HepG2 (cell line): ENCODE results near the gene THOC5. TPM values are rescaled to one million over a fixed set of nuclear protein-coding genes. Genes with fewer than 3 reads are reported as not detected.
A peak's percentile ranks its signal among the peaks of the same experiment; 100 is the strongest.

Source experiments
- ARNT2 ChIP-seq: sonication (generic); formaldehyde crosslinking; IDR thresholded peaks from 2 replicates; pipeline ENCODE4 v1.8.0; 2022; ENCODE audit warnings: mild to moderate bottlenecking, low read depth, missing genetic modification reagents, moderate library complexity
- CBX5 ChIP-seq: sonication (generic); formaldehyde crosslinking; IDR thresholded peaks from 2 replicates; pipeline ENCODE4 v1.4.0; 2020; ENCODE audit warnings: missing genetic modification reagents, borderline replicate concordance
- CREM ChIP-seq, 2 experiments: sonication (generic) in 1 of 2; formaldehyde crosslinking in 1 of 2; IDR thresholded peaks; 2 replicates each; pipeline versions ENCODE4 v1.4.0 to v1.6.1; 2016 to 2020; ENCODE audit warnings: antibody characterized with exemption in 1 of 2, mild to moderate bottlenecking in 1 of 2, missing genetic modification reagents in 1 of 2
- EEA1 ChIP-seq: sonication (generic); formaldehyde crosslinking; IDR thresholded peaks from 2 replicates; pipeline ENCODE4 v1.5.1; 2020; ENCODE audit warnings: mild to moderate bottlenecking, missing genetic modification reagents, borderline replicate concordance
- KAT2B ChIP-seq: fragments of 150-350 bp; IDR thresholded peaks from 2 replicates; pipeline ENCODE4 v1.6.1; 2014; ENCODE audit warnings: low read depth, low read length, borderline replicate concordance
- KLF12 ChIP-seq: sonication (generic); formaldehyde crosslinking; IDR thresholded peaks from 2 replicates; pipeline ENCODE4 v1.4.0; 2020; ENCODE audit warnings: missing genetic modification reagents, borderline replicate concordance
- NR2F2 ChIP-seq: IDR thresholded peaks from 2 replicates; pipeline ENCODE4 v1.6.1; 2012; ENCODE audit warnings: low read depth, inconsistent platforms, borderline replicate concordance
- RORA ChIP-seq: sonication (generic); formaldehyde crosslinking; IDR thresholded peaks from 2 replicates; pipeline ENCODE4 v1.5.0; 2020; ENCODE audit warnings: mild to moderate bottlenecking, missing genetic modification reagents, moderate library complexity
- SMC3 ChIP-seq: IDR thresholded peaks from 2 replicates; pipeline ENCODE4 v1.6.1; 2011; ENCODE audit warnings: low read length, improper control_type of control experiment
- TP53 ChIP-seq: sonication (generic); formaldehyde crosslinking; conservative IDR thresholded peaks from 2 replicates; pipeline ENCODE4 v1.4.0; 2020; ENCODE audit warnings: missing genetic modification reagents
- XRCC5 ChIP-seq: fragments of 200-400 bp; formaldehyde crosslinking; optimal IDR thresholded peaks from 2 replicates; pipeline ENCODE3; 2017; ENCODE audit warnings: mild to moderate bottlenecking, low read length
- ZNF121 ChIP-seq: sonication (generic); formaldehyde crosslinking; IDR thresholded peaks from 2 replicates; pipeline ENCODE4 v1.5.0; 2020; ENCODE audit warnings: mild to moderate bottlenecking, missing genetic modification reagents
- ZNF17 ChIP-seq: sonication (generic); formaldehyde crosslinking; IDR thresholded peaks from 2 replicates; pipeline ENCODE4 v1.5.0; 2020; ENCODE audit warnings: mild to moderate bottlenecking, missing genetic modification reagents
- polyA plus RNA-seq, 8 experiments: library from polyadenylated mRNA; depleted of rRNA in 3 of 8; stranded (reverse) in 7 of 8; unstranded in 1 of 8; fragments of >200 nt; fragmentation: Illumina TruSeq in 4 of 8; extraction: Trizol in 4 of 8; gene quantifications; 2 replicates each; pipeline versions ENCODE4 v1.2.1 to v1.2.3, GENCODE V29; 2011 to 2016; ENCODE audit warnings: low read depth in 4 of 8, missing spikeins in 1 of 8, mixed read lengths in 1 of 8; ENCODE audit not compliant: insufficient read depth in 1 of 8
- total RNA-seq, 5 experiments: library from RNA; depleted of rRNA; stranded (reverse); fragments of >200 nt; fragmentation: Illumina TruSeq; extraction: Trizol; gene quantifications; 2 replicates each; pipeline ENCODE4 v1.2.3, GENCODE V29; 2016; ENCODE audit warnings: low read depth in 1 of 5
- TF ChIP-seq, protein P1 (sequence below): sonication (generic); formaldehyde crosslinking; IDR thresholded peaks from 2 replicates; pipeline ENCODE4 v1.4.0; 2020; ENCODE audit warnings: mild to moderate bottlenecking, missing genetic modification reagents
- TF ChIP-seq, protein P2 (sequence below): sonication (generic); formaldehyde crosslinking; IDR thresholded peaks from 2 replicates; pipeline ENCODE4 v1.4.0; 2020; ENCODE audit warnings: missing genetic modification reagents, borderline replicate concordance
- TF ChIP-seq, protein P3 (sequence below): sonication (generic); formaldehyde crosslinking; IDR thresholded peaks from 2 replicates; pipeline ENCODE4 v1.4.0; 2020; ENCODE audit warnings: missing genetic modification reagents
- TF ChIP-seq, protein P4 (sequence below): sonication (generic); formaldehyde crosslinking; IDR thresholded peaks from 2 replicates; pipeline ENCODE4 v1.4.0; 2020; ENCODE audit warnings: missing genetic modification reagents, borderline replicate concordance
- TF ChIP-seq, protein P5 (sequence below): IDR thresholded peaks from 2 replicates; pipeline ENCODE4 v1.6.1; 2012; ENCODE audit warnings: low read depth, low read length, improper control_type of control experiment

Gene THOC5
- total and polyA plus RNA-seq, 2 of the 13 experiments (the other 11 are each of a cell fraction or from before 2014, with no cell fraction given) = 45.8 to 46.7 TPM

DNA sequence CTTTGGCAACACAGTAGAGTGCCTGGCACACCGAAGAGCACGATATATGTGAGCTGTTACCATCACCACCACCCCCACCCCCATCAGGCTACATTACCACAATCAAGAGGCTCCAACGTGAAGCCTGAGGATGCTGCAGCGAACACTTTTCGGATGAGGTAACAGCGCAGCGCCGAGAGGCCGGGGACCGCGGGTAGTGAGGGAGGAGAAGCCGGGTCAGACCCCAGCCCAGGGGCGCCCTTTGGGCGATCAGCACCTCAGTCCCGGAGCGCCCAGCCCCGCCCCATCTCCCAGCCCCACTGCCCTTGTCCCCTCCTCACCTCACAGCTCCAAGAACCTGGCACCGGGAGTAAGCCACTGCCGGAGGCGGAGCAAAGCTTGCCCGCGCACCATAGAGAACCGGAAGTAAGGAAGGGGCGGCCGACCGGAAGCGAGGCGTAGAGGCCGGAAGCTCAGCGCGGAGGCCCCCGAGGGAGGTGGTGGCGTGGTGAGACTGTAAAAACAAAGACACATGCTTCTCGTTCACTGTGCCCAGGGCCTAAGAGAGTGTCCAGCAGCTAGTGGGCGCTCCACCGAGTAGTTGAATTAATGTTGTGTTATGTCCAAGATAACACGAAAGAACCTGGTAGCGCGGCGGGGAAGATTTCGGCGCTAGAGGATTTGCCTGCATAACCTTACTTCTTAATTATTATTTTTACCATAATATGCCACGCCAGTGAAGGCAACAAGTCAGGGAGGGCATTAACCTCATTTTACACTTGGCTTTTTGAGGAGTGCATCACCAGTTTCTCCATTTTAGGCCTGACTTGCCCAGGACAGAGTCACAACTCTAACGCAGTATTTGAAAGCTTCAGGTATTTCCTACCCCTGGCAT, at the start of gene THOC5 (continued):
- TF ChIP-seq XRCC5 (peak; percentile 85), KLF12 (CRISPR knock-in tag) (no peak), ARNT2 (peak; percentile 34; the same call in 1 of the 2 replicates), CREM (IDR thresholded peaks at IDR 0.05) (peak; percentile 68), CREM (CRISPR knock-in tag; IDR thresholded peaks at IDR 0.05) (no peak), SMC3 (peak; percentile 74), TP53 (CRISPR knock-in tag) (no peak), RORA (CRISPR knock-in tag) (no peak), ZNF17 (CRISPR knock-in tag) (no peak), NR2F2 (no peak), CBX5 (CRISPR knock-in tag) (peak; percentile 71; the same call in 1 of the 2 replicates), KAT2B (no peak), EEA1 (CRISPR knock-in tag) (no peak), ZNF121 (CRISPR knock-in tag) (no peak)
- TF ChIP-seq, protein P1, sequence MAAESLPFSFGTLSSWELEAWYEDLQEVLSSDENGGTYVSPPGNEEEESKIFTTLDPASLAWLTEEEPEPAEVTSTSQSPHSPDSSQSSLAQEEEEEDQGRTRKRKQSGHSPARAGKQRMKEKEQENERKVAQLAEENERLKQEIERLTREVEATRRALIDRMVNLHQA (CRISPR knock-in tag) = no peak; the same call in 1 of the 2 replicates
- TF ChIP-seq, protein P2, sequence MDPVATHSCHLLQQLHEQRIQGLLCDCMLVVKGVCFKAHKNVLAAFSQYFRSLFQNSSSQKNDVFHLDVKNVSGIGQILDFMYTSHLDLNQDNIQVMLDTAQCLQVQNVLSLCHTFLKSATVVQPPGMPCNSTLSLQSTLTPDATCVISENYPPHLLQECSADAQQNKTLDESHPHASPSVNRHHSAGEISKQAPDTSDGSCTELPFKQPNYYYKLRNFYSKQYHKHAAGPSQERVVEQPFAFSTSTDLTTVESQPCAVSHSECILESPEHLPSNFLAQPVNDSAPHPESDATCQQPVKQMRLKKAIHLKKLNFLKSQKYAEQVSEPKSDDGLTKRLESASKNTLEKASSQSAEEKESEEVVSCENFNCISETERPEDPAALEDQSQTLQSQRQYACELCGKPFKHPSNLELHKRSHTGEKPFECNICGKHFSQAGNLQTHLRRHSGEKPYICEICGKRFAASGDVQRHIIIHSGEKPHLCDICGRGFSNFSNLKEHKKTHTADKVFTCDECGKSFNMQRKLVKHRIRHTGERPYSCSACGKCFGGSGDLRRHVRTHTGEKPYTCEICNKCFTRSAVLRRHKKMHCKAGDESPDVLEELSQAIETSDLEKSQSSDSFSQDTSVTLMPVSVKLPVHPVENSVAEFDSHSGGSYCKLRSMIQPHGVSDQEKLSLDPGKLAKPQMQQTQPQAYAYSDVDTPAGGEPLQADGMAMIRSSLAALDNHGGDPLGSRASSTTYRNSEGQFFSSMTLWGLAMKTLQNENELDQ (CRISPR knock-in tag) = no peak
- TF ChIP-seq, protein P3, sequence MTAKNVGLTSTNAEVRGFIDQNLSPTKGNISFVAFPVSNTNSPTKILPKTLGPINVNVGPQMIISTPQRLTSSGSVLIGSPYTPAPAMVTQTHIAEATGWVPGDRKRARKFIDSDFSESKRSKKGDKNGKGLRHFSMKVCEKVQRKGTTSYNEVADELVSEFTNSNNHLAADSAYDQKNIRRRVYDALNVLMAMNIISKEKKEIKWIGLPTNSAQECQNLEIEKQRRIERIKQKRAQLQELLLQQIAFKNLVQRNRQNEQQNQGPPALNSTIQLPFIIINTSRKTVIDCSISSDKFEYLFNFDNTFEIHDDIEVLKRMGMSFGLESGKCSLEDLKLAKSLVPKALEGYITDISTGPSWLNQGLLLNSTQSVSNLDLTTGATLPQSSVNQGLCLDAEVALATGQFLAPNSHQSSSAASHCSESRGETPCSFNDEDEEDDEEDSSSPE = peak; percentile 81
- TF ChIP-seq, protein P4, sequence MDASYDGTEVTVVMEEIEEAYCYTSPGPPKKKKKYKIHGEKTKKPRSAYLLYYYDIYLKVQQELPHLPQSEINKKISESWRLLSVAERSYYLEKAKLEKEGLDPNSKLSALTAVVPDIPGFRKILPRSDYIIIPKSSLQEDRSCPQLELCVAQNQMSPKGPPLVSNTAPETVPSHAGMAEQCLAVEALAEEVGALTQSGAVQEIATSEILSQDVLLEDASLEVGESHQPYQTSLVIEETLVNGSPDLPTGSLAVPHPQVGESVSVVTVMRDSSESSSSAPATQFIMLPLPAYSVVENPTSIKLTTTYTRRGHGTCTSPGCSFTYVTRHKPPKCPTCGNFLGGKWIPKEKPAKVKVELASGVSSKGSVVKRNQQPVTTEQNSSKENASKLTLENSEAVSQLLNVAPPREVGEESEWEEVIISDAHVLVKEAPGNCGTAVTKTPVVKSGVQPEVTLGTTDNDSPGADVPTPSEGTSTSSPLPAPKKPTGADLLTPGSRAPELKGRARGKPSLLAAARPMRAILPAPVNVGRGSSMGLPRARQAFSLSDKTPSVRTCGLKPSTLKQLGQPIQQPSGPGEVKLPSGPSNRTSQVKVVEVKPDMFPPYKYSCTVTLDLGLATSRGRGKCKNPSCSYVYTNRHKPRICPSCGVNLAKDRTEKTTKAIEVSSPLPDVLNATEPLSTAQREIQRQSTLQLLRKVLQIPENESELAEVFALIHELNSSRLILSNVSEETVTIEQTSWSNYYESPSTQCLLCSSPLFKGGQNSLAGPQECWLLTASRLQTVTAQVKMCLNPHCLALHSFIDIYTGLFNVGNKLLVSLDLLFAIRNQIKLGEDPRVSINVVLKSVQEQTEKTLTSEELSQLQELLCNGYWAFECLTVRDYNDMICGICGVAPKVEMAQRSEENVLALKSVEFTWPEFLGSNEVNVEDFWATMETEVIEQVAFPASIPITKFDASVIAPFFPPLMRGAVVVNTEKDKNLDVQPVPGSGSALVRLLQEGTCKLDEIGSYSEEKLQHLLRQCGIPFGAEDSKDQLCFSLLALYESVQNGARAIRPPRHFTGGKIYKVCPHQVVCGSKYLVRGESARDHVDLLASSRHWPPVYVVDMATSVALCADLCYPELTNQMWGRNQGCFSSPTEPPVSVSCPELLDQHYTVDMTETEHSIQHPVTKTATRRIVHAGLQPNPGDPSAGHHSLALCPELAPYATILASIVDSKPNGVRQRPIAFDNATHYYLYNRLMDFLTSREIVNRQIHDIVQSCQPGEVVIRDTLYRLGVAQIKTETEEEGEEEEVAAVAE (CRISPR knock-in tag) = peak; percentile 73; the same call in 1 of the 2 replicates
- TF ChIP-seq, protein P5, sequence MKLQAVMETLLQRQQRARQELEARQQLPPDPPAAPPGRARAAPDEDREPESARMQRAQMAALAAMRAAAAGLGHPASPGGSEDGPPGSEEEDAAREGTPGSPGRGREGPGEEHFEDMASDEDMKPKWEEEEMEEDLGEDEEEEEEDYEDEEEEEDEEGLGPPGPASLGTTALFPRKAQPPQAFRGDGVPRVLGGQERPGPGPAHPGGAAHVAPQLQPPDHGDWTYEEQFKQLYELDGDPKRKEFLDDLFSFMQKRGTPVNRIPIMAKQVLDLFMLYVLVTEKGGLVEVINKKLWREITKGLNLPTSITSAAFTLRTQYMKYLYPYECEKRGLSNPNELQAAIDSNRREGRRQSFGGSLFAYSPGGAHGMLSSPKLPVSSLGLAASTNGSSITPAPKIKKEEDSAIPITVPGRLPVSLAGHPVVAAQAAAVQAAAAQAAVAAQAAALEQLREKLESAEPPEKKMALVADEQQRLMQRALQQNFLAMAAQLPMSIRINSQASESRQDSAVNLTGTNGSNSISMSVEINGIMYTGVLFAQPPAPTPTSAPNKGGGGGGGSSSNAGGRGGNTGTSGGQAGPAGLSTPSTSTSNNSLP = 0 out of 2 replicates have a peak, but pooled peaks have one; percentile 38
